Measurements from ENCODE around the gene ZCCHC24. TPM values are rescaled to one million over a fixed set of nuclear protein-coding genes. Genes with fewer than 3 reads are reported as not detected.
A peak's percentile ranks its signal among the peaks of the same experiment; 100 is the strongest.

The ZCCHC24 gene
- total RNA-seq, 1 donor from 2014 or later = 13.5 TPM

DNA sequence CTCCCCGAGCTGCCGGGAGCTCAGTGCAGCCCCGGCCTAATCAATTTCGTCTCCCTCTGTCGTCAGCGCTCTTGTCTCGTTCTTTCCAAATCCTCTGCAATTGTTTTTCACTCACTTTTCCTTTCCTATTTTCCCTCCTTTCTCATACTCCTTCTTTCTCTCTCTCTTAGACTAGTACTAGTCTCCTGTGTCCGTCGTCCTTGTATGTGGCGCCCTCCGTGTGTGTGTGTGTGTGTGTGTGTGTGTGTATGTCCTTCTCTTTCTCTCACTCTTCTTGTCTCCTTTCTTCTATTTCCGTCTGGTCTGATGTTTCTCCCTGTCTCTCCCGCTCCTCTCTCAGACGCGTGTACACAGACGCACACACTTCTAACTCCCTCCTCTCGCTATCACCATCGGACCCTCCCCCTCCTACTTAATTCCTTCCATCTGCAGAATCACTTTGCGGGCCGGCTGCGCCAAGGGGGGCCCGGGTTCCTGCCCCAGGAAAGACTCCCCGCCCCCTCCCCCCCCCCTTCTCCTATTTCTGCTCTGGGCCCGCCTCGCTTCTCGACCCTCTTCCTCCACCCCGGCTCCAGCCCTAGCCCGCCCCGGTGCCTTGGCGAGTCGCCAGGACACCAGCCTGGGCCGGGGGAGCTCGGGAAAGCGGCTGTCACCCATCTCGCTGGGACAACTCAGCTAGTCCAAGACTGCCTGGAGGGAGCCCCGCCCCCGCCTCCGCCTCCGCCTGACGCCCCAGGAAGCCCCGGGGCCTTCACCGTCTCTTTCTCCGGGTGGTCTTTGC lies 743 bp upstream of the ZCCHC24 start:
- peak; percentile 91 for DNase-seq

DNA sequence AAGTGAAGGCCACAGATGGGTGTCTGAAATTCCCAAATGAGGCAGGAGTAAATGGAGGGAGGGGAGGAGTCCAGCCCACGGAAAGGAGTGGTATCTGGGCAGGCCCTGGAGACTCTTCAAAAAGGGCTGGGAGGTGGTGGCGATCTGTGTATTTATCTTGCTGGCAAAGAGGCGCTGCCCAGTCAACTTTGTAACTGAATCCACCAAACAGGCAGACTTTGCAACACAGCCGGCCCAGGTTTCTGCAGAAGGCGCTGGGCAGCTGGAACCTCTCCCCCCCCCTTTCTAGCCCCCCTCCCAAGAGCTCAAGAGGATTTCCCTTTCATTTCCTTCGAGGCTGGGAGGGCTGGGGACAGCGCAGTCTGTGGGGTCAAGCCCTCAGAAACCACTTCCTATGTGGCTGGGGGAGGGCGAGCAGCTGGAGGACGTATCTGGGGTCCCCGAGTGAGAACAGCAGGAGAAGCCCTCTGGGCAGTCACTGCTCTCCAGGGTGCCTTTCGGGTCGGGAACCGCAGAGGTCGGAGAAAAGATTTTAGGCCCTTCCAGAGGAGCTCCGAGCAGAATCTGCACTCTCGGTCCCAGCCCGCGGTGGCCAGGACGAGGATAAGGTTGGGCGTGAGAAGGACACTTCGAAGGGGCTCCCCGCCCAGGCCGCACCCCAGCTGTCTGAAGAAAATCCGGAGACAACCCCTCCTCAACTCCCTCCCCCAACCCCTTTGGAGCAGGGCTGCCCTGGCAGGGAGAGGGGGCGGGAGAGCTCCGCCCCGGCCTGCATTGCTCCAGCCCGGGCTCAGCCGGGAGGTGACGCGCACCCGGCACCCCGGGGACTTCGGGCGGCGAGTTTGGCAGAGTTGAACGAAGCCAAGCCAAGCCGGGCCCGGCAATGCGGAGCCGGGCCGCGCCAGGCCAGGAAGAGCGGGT lies 965 bp downstream of the ZCCHC24 start:
- peak; percentile 50 for DNase-seq

DNA sequence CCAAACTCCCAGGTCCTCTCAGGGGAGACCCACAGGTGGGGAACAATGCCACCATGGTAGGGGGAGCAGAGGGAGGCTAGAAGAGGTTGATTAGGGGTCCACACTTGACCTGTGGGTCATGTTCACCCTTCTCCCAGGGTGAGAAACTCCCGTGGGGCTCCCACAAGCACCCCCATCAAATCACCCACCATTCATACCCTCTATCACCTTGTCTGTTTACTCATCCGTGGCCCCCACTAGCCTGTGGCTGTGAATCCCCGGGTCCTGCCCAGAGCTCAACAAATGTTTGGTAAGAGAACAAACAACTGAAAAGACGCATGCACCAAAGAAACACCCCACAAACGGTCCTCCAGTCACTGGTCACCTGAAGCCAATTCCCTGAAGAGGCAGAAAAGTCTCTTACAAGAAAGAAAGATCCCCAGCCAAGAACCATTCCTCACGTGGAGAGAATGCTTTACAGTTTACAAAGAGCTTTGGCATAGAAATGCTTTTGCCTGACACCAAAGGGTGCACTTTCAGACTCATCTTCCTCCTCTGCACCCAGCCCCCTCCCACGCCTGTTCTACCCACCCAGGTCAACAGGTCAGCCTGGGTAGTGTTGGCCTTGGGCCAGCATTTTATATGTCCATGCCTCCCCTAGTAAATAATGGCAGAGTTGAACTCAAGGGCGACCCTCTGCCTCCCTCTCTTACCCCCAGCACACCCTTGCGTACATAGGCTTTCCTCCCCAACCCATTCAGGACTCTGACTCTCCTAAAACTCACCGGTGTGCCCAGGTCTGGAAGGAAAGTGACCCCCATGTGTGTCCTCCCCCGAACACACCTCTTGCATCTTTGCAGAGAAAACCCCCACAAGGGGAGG lies 1.9 kb downstream of the ZCCHC24 start:
- DNase-seq = no peak

DNA sequence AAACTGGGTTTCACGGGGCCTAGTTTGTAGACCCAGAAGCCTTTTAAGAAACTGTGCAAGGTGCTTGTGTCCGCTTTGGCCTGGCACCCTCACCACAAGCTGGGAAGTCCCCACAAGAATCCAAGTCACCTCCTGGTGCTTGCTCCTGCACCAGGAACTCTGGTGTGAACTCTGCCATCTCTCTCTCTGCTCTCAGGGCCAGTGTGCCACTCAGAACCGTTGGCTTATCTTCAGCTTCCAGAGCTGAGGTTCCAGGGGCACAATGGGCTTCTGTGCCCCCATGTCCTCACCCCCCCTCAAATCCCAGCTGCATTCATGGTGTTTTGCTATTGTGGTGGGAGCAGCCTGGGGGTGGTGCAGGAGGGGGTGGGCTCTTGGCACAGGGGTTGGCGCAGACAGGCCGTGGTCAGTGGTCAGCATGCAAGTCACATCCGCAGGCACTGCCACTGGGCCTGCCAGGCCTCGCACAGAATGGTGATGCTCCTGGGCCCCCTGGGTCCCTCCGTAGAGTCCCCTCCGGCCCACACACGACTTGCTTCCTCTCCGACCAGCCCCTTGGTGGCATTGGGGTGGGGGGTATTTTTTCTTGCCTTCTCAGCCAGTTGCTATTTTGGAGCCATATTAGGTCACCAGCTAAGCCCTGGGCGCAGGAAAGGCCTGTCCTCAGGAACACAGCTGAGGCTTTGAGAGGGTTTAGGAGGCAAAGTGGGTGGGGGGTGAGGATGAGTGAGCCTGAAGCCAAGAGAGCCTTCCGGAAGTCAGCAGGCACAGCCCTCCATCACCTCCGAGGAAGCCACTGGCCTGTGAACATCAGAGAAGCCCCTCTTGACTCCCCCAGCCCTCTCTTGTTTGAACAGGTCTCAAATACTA lies 3.0 kb downstream of the ZCCHC24 start:
- DNase-seq = no peak

DNA sequence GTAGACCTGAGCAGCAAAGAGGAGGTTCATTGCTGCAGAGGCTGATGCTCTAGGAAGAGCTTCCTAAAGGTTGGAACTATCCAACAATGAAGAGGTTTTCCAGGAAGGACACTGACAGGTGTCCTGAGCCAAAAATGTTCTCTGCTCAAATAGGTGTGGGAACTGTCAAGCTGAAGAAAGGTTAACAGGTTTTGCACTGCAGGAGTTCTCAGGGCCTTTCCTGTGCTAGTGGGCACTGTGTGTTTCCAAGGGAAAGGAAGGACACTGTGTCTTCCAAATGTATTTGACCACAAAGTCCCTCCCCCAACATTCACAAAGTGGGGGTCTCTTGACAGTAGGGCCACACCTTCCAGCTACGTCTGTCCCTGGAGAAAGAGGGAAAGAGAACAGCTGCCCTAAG lies 4.0 kb downstream of the ZCCHC24 start:
- no peak for DNase-seq

DNA sequence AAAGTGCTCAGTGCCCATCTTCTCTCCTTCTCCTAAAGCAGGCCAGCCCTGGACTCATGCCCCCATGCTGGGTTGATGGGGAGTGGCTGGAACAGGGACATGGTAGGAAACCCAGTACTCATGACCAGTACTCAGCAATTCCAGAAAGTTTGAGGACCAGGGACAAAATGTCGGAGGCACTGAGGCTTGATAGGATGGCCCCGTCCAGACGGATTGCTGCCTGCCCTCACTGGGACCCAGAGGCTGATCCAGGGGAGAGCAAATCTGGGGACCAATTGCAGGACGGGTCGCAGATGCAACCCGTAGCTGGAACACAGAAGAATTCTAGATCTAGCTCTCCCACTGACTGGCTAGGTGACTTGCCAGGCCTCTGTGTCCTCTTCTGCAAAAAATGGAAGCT lies 5.1 kb downstream of the ZCCHC24 start:
- no peak for DNase-seq

DNA sequence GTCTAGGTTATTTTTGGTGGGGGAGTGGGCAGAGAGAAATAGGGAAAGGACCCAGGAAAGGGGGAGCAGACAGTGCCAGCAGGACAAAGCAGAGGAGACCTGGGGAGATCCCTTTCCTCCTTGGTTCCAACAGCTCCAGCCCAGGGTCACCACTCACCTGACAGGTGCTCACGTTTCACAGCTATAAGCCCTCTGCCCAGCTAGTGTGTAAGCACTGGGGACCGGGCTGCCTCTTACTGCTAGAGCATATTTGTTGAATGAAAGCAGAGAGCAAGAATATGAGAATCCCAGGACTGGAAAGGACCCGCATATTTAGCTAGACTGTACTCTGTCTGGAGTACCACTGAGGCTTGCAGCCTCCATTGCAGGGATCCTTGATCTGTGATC lies 6.7 kb downstream of the ZCCHC24 start:
- DNase-seq = no peak

DNA sequence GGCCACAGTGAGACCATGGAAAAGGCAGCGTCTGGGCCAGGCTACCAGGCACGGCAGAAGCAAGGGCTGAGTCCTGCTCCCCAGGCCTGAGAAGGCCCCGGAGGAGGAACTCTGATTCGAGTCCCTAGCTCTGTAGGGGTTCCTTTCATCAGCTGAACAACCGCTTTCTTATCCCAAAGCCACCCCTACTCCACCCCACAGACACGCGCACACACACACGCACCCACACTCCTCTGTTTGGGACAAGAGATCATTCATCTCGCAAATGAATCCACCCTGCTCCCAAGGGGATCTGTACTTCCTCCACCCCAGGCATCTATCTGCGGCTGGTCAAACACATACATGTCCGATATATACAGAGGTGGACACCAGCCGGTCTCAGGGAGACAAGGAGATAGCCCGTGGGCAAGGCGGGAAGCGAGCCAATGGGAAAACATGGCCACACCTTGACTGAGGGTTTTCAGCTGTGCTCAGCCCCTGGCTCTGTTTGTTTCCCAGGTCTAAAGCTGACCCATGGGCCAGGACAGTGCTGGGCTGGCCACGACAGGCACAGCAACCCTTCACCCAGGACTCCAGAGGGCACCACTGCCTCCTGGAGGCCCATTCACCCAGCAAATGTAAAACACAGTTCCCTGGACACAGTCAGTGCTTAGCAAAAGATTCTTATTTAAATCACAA lies 7.3 kb downstream of the ZCCHC24 start:
- no peak for DNase-seq

DNA sequence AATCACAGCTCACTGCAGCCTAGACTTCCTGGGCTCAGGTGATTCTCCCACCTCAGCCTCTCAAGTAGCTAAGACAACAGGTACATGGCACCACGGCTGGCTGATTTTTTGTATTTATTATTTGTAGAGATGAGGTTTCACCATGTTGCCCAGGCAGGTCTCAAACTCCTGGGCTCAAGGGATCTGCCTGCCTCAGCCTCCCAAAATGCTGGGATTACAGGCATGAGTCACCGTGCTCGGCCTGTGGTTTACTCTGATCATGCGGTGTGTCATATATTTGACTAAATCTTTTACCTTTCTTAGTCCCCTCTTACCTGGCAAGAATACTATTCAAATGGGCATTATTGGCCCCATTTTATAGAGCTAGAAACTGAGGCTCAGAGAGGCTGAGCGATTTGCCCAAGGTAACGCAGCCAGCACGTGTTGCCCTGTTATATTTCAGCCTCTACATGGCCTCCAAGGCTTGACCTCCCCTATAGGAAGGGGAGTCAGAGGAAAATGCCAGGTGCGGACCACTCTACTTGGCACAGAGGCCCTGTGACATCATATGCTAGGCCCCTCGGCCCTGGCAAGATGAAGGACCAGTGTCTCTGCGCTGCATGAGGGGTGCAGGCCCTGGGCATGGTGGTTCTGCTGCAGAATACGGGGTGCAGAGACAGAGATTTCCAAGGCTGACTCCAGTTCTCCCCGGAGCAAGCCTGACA lies 8.2 kb downstream of the ZCCHC24 start:
- DNase-seq = no peak

DNA sequence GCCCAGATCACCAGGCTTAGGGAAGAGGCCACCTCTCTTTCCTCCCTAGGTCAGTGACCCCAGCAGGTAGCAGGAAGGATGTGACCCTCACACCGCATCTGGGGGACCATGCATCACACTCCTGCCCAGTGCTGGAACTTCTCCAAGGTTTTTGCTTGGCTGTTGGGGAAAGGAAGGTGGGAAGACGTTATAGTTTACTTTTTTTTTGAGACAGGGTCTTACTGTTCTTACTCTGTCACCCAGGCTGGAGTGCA lies 8.6 kb downstream of the ZCCHC24 start:
- no peak for DNase-seq

DNA sequence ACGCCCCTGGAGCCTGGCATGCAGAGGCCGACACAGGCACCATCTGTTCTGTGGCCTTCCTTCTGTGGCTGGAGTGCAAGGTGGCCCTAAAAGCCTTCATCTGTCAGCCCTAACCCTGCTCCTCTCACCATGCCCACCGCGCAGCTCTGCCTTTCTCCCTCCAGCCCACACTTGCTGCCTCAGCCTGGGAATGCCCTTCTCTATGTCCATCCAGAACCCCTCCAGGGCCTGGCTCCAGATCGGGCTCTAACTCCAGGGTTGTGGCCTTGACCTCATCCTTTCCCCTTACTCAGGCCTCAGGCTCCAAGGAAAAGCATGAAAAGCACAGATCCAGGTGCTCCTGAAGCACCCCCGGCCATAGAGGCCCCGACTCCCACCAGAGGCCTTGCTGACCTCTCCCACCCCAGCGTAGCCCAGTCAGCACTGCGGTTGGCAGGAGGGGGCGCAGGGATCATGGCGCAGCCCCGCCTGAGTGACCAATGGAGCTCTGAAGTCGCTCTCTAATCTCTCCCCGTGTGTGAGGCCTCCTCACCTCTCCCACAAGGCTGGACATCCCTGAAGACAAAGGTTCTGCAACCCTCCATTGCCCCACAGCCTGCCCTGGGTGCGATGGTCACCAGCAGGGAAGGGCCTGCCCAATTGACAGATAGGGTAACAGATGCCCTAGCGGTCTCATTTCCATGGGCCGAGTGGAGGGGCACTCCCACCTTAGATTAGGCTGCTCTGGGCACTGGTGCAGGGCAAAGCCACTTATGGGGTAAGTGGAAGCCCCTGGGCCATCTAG lies 9.2 kb downstream of the ZCCHC24 start:
- DNase-seq = no peak

DNA sequence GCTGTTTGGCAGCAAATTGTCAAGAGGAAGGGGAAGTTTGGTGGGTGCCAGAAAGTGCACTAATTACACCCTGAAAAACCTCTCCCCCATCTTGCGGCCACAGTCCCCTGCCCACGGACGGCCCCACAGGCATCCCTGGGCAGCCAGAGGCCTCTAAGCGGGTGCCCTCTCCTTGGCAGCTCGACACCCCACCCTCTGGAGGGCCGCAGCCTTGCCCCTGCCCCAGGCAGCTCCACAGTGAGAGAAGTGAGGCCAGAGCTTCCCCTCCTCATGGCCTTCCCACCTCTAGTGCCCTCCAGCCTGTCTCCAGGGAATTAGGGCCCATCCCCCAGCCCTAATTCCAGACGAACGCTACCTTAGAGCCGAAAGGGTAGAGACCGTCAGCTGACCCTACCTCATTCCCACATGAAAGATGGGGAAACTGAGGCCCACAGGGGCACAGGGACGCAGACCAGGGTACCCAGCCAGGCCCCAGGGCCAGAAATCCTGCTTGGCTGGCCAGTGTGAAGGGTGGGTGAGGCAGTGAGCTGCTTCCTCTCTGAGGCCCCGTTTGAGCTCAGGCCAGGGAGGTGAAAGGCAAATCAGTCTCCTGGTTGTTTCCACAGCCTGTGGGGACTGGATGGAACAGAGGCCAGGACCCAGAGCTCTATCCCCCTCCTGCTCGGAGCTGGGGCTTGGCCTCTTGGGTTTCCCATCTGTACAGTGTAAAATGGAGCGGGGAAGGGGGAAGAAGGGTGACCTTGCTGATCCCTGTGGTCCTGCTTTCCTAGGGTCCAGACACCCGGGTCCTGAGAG lies 10.0 kb downstream of the ZCCHC24 start:
- DNase-seq = no peak

DNA sequence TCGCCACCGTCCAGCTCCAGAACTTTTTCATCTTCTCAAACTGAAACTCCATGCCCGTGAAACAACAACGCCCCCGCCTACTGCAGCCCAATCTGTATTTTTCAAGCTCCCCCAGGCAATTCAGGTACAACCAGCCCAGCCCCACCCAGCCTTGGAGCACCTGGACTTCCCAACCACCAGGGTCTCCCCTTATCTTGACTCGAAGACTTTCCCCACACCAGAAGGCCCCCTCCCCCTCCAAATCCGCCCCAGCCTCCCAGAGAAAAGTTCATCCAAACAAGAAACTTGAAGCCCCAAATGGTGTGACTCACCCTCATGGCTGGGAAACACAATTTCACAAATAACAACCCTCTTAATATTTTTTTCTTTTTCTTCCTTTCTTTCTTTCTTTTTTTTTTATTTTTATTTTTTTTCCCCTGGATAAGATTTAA lies 10.6 kb downstream of the ZCCHC24 start:
- DNase-seq = peak; percentile 21

DNA sequence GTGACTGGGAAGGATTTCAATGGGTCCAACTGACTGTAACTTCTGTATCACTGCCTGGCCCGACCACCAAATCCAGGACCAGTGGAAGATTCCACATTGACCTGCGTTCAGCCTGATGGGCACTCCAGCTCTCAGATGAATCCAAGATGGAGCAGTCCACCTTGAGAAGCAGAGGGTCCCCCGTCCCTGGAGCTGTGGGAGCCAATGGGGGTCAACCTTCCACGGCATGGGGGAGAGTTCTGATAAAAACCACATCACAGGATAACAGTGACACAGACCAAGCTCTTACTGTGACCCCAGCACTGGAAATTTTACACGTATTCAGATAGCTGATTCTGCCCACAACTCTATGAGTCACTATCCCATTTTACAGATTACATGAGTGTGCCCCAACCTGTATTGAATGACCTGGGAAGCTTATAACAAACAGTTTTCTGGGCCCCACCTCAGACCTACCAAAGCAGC lies 11.2 kb downstream of the ZCCHC24 start:
- no peak for DNase-seq

DNA sequence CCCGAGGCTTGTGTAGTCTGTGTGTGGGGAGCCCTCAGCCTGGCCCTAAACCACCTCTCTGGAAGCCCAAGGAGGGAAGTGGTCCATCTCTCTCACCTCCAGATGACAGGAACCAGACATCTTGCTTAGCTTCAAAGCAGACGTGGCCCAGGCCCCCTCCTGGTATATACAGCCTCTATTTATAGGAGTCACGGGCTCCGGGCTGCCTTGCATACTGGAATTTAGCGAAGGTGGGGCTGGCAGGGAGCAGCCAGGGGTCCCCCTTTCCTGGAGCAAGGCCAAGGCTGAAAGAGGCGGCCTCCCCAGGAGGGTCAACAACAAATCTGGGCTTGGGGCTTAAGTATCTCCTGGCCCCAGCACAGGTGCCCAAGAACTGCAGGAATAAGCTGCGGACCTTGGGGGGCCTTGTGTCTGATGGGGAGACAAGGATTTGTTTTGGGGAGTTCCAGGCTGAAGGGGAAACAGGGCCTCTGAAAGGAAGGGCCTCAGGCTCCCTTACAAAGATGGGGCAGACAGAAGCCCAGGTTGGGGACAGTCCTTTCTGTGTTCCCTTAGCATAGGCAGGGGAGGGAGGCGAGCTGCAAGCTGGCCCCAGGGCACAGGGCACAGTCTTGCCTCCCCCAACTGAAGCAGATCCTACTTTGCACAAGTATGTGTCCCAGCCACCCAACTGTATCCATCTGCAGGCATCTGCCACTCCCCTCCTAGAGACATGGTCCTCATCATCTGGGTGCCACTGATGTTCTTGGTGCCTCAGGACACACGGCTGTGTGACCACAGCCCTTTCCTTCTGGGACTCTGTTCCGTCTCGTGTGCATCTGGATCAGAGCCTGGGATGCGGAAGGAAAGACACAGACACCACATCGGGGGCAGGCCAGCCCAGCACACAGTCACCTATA lies 11.9 kb downstream of the ZCCHC24 start:
- DNase-seq = no peak

DNA sequence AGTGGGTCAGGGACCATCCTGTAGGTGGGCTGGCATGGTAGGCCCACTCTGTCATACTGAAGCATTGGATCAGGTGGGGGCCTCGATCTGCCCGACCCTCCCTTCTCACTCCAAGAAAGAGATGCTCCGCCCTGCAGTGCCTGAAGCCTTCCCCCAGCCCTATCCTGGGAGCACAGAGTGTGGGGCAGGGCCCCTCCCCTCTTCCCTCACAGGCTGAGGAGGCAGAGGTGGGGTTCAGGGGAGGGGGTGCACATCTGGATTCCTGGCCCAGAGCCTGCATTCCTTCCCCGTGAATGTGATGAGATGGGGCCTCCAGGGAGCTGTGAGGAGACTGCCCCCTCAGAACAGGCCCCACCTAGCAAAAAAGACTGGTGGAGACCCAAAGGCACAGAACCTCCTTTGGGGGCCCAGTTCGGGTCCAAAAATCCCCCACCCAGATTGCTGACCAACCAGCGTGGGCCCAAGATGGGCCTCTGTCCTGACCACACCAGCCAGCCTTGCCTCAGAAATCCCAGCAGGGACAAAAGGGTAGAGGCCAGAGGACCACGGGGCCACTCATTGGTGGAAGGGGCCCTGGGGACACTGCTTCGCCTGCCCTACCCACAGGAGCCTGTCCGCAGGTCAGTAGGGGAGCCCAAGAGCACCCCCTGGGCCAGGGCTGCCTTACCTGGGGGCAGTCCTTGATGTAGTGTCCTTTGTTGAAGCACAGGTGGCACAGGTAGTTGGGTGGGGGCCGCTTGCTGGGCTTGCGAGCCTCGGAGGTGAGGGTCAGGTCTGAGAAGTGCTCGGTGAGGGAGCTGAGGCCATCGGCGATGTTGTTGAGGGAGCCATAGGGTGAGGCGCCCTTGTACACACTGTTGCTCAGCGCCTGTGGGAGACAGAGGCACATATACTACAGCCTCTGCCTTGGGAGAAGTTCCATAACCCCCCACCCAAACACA lies 13.3 kb downstream of the ZCCHC24 start:
- DNase-seq = peak; percentile 74
